GM18868 (cell line): ENCODE results near the gene EIF5AL1.
"Not testable (repeated sequence)": the region's sequence is repeated elsewhere in the genome, so short reads cannot be mapped to it uniquely, and the experiment has no call there.

Experiments
- ATAC-seq: cut with Tn5 transposase; IDR thresholded peaks from one replicate; pipeline ENCODE4 v1.9.1; 2021; ENCODE audit warnings: mild to moderate bottlenecking, moderate library complexity; ENCODE audit not compliant: unreplicated experiment

Gene EIF5AL1

DNA sequence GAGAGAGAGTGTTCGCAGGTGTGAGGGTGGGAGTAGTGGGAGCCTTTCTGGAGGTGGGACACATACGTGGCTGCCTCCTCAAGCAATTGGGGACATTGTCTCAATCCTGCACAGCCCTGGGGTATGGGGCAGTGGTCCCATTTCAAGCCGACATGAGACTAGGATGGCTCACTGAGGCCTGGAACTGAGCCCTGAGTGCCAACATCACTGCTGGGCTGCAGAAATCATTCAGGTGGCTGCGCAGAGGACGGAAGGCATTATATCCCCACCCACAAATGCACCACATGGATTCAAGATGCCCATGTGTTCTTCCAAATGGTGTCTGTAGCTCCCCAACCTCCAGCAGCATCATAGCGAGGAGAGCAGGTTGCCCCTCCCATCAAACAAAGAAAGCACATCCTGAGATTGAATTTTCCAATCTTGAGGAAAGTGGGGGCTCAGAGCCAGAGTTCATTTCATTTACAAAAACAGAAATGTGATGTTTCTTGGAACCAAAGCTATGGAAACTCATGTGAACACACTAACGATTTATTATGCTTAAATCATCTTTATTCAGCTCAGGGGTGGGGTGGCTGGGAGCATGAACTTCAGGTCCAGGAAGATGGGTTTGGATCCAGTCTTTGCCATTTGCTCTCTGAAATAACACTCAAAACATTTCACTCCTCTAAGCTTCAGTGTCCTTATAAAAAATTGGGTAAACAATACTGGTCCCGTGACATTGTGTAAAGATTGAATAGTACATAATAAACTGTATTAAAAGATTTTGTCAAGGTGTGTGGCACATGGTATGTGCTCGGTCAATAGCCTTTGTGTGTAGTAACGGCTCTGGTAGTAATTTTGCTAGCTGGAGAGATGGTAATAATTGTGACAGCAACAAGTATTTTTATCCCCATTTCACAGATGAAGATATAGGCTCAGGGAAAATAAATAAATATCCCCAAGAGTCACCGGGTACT, 43.3 kb downstream of the EIF5AL1 start:
- no peak for ATAC-seq

- not testable (repeated sequence) for ATAC-seq
Observed at GRCh38 chr10:79556961-79557360, 44.6 kb downstream of the EIF5AL1 start.

GRCh38 chr10:79559726-79560125, 47.4 kb downstream of the EIF5AL1 start:
- no peak for ATAC-seq

DNA sequence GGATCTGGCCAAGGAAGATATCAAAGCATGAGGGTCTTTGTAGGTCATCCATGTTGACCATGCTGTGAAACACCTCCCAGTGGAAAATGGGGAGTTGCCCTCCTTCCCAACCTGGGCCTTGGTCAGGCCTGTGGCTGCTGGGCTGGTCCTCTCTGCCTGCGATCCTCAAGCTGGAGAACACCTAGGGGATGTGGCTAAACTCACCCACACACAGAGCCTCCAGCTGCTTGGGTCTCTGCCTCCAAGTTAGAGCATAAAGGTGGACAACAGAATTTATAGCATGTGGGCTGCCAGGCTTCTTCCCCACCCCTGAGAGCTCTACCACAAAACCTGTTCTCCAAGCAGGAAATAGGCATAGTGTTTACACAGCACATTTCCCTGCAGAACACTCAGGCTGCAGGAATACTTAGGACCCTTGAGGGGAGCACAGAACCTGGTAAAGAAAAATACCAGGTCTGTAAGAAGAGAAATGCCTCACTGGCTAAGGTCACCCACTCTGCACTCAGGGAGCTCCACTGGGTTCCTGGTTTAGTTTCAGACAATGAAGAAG, 47.9 kb downstream of the EIF5AL1 start, which contains the start of gene SFTPA2:
Gene SFTPA2 (minus strand): TSS at position 248 of the 550 bp plus-strand sequence. CDS start 924 bp downstream, outside the sequence.
- ATAC-seq: no peak

DNA sequence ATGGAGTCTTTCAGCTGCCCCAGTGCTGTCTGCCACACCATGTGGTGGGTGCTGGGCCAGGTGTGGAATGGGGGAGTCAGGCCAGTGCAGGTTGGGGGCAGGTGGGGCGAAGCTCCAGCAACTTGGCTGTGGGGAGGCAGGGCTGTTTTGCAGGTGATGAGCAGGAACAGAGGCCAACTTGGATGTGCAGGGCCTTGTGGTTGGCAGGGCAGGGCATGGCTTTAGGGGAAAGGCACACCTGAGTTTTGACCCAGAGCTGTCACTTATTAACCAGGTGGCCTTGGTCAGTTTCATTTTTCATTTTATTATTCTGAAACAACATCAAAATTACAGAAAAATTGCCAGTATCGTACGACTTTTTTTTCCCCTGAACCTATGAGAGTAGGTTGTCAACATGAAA, 48.9 kb downstream of the EIF5AL1 start:
- no peak for ATAC-seq

DNA sequence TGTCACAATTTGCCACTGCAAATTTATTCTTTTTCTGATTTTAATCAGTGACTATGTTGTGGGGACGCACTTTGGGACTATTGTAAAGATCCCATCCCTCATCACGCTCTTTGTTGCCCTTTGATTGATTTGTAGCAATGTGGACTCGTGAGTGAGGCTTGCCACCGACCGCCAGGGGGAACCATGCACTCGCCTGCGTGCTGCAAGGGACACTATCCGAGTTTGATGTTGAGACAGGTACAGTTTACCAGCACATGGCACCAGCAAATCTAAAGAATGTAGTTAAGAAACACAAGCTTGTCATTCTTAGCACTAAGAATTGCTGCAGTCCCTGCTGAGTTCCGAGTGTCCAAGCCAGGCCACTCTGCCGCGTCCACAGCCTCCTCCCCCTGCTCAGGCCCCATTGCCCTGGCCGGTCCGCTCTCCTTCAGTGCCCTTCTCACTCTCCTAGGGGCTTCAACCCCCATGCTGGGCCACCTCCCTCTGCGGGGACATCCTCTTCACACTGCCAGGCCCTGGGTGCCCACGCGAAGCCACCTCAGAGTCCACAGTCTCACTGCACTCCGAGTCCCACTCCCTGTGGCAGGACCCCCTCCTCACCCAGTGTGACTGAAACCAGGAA, 49.9 kb downstream of the EIF5AL1 start:
- peak; percentile 88 for ATAC-seq

DNA sequence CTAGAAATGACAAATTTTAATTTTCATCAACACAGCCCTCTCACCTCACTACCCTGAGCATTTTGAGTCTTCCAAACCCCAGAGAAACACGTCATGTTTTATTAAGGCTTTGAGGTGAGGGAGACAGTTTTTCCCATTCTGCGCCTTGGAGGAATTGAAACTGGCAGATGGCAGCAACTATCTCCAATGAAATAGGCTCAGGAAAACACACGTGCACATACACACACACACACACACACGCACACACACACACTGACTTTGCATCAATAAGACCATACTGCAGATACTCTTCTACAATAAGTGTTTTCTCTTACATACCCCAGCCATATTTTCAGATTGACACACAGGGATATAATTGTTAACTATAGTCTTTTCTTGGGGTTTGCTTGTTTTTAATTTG, 51.1 kb downstream of the EIF5AL1 start:
- ATAC-seq: no peak
